HG02885 (cell line): ENCODE results near the gene DOCK4.
A peak's percentile ranks its signal among the peaks of the same experiment; 100 is the strongest.

Experiments
- ATAC-seq: cut with Tn5 transposase; IDR thresholded peaks from one replicate; pipeline ENCODE4 v1.9.1; 2021; ENCODE audit warnings: mild to moderate bottlenecking; ENCODE audit not compliant: unreplicated experiment, poor library complexity

DOCK4 gene

DNA sequence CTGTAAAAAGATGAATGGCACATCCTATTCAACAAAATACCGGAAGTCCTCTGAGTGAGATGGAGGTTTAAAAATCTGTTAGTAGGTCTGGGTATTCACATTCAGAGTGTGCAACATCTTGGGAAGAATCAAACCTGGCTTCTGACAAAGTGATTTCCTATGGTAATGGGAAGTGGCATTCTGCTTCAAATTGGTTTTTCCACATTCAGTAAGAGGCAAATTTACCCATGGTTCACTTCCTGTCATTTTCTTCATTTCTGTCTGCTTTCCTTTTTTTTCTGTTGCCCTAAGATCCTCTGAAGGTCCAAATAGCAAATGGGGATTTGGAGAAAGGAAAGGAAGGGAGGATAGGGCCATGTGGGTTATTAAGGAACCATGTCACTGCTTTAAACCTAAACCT lies 218.3 kb downstream of the DOCK4 start:
- no peak for ATAC-seq

- ATAC-seq, result no peak
These were observed 218.9 kb downstream of the DOCK4 start for GRCh38 chr7:111987115-111987826.

- no peak for ATAC-seq
These were observed 219.6 kb downstream of the DOCK4 start for GRCh38 chr7:111986601-111987000.

- ATAC-seq, result no peak
These were observed 220.4 kb downstream of the DOCK4 start for GRCh38 chr7:111985798-111986197.

DNA sequence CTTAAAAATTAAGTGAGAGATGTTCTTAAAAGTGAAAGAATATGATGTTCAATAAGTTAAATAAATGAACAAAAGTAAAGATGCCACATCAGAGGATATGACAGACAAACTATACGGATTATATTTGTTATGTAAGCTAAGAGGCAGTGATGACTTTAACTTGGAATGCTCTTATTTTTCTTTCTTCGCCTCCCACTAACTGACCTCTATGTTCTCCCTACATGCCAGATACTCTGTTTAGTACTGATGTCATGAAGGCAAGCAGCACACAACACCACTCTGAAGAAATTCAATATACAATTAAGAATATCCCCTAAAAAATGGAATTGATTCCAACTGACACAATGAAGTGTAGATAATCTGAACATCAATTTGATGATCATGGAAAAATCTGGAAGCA lies 223.4 kb downstream of the DOCK4 start:
- ATAC-seq, result no peak

DNA sequence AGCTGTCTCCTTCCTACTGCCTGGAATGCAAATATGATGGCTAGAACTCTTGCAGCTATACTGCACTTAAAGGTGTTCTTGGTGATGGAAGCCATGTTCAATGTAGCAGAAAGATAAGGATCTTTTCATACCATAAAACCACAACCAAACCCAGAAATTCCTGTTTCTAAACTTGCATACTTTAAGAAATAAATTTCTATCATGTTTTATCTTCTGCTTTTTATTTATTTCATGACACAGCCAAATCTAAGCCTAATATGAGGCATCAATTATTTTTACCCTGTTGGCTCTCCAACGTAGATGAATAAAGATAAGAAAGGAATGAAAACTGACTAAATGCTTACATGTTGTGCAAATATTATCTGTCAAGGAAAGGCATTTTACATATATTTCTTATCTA lies 224.1 kb downstream of the DOCK4 start:
- ATAC-seq, result no peak

DNA sequence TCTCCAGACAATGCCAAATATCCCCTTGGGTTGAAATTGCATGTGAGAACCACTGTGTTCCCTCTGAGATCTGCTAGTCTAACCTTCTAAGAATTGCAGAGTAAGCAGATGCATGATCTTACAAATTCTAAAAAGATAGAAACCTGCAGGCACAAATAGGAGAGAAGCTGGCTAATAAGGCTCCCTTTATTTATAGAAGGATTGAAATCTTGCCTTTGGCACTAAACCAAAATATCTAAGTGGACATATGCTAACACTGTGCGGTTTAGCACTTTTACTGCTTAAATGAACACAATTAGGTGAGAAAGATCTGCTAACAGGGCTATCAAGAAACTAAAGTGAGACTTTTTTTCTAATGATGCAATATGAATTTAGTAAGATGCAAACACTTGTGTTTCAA lies 225.5 kb downstream of the DOCK4 start:
- no peak for ATAC-seq

GRCh38 chr7:111975346-111975745 lies 230.9 kb downstream of the DOCK4 start:
- ATAC-seq, result no peak

- ATAC-seq, result no peak
These were observed 245.2 kb downstream of the DOCK4 start for GRCh38 chr7:111960984-111961383.

GRCh38 chr7:111958896-111959295 lies 247.3 kb downstream of the DOCK4 start:
- ATAC-seq, result no peak

- no peak for ATAC-seq
These were observed 247.8 kb downstream of the DOCK4 start for GRCh38 chr7:111958431-111958830.

DNA sequence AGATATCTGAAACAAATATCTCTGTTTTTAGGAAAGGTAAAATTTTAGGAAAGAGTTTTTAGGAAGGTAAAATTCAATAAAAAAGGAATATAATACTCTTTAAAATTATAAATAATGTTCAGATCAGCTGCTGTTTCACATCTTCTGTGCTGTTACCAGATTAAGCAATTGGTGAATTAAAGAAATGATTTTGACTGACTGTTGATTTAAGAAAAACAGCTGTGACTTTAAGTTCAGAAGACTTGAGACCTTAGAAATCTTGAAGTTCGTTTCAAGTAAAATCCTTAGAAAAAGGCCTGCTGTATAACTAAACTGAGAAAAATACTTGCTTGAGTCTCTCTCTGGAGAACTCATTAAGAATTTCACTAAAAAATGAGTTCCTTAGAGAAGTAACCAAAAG lies 250.6 kb downstream of the DOCK4 start:
- no peak for ATAC-seq

- no peak for ATAC-seq
These were observed 251.5 kb downstream of the DOCK4 start for GRCh38 chr7:111954474-111955381.

- no peak for ATAC-seq
These were observed 252.1 kb downstream of the DOCK4 start for GRCh38 chr7:111954056-111954455.

DNA sequence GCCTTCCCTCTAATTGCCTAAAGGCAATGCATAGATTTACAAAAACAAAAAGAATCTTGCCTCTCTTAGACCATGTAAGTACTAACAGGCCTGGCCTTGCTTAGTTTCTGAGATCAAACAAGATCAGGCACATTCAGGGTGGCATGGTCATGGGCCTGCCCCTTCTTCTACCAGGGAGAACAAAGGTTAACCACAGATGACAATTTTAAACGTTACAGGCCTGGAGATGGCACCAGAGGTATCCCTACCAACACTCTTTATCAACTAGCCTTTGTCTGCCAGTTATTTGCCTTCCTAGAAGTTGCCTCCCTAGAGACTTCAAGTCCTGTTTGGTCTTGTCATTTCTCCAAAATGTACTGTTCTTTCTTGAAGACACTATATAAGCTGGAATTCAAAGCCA lies 252.6 kb downstream of the DOCK4 start:
- peak; percentile 53 for ATAC-seq

DNA sequence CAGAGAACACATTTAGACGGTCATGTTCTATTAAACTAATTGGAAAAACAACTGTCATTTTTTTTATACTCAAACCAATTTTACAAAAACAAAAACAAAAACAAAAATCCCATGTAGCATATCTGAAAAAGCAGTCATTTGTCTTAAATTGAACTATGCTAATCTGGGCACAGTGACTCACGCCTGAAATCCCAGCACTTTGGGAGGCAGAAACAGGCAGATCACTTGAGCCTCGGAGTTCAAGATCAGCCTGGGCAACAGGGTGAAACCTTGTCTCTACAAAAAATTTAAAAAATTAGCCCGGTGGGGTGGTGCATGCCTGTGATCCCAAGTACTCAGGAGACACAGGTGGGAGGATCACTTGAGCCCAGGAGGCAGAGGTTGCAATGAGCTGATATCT lies 253.4 kb downstream of the DOCK4 start:
- ATAC-seq, result no peak

GRCh38 chr7:111951052-111951451 lies 255.1 kb downstream of the DOCK4 start:
- no peak for ATAC-seq

GRCh38 chr7:111942450-111943081 lies 263.6 kb downstream of the DOCK4 start:
- no peak for ATAC-seq

DNA sequence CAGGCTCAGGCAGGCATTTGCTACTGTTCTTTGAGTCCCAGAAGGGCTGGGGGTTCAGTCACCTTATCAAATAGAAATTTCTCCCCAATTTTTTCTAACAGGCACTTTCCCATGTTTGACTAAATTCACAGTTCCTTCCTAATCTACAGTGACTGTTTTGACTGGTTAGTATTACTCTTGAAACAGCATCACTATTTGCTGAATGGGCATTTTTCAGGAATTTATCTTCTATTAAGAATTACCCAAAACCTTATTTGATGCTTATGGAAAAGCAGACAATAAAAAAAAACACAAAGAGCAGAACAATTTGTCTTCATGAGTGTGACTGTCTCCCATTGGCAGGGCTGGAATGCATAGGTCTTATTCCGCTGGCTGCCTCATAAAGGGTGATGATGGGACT lies 269.0 kb downstream of the DOCK4 start:
- ATAC-seq, result no peak

GRCh38 chr7:111933609-111934008 lies 272.6 kb downstream of the DOCK4 start:
- no peak for ATAC-seq

GRCh38 chr7:111931958-111932357 lies 274.2 kb downstream of the DOCK4 start:
- ATAC-seq, result no peak
